ENCODE data around the gene OTULINL. TPM values are rescaled to one million over a fixed set of nuclear protein-coding genes. Genes with fewer than 3 reads are reported as not detected.

OTULINL gene
- total and polyA plus RNA-seq, 2 of the 8 experiments (the other 6 are each of a cell fraction or from before 2014, with no cell fraction given), result 3.1 to 8.3 TPM

- TF ChIP-seq CTCF (IDR thresholded peaks at IDR 0.05; ENCODE audit: control extremely low read depth in 1 of 3, insufficient read depth in 1 of 3, low read depth in 1 of 3, low read length in 3 of 3) (no peak), CHD1 (IDR thresholded peaks at IDR 0.05; ENCODE audit: low read depth, low read length) (no peak), CBX8 (IDR thresholded peaks at IDR 0.05; ENCODE audit: borderline replicate concordance, low read depth, low read length) (no peak), MAX (IDR thresholded peaks at IDR 0.05) (no peak), TAF7 (optimal IDR thresholded peaks at IDR 0.05; ENCODE audit: borderline replicate concordance, low read depth, low read length) (no peak), POLR2AphosphoS5 (IDR thresholded peaks at IDR 0.05; ENCODE audit: low read depth, low read length) (no peak), SUZ12 (IDR thresholded peaks at IDR 0.05; ENCODE audit: low read length) (no peak)
Measured at GRCh38 chr5:14557203-14557770, 24.3 kb upstream of the OTULINL start (continued).

All from H1 (cell line).